Urinary bladder (tissue), 4 donors: Measurements from ENCODE around the gene AGPS. TPM values are rescaled to one million over a fixed set of nuclear protein-coding genes. Genes with fewer than 3 reads are reported as not detected.

Experiments
- DNase-seq: peaks from one replicate; pipeline ENCODE4 v3.0.0-alpha.2; 2015; ENCODE audit errors: extremely low spot score
- H3K27ac ChIP-seq: one replicate; pipeline ENCODE4 v1.5.1; 2013; ENCODE audit warnings: low read depth, mild to moderate bottlenecking, moderate library complexity
- H3K36me3 ChIP-seq: one replicate; pipeline ENCODE4 v1.6.1; 2013; ENCODE audit warnings: mild to moderate bottlenecking, moderate library complexity; ENCODE audit not compliant: insufficient read depth
- H3K4me1 ChIP-seq: one replicate; pipeline ENCODE4 v1.6.1; 2013; ENCODE audit warnings: mild to moderate bottlenecking, moderate library complexity; ENCODE audit not compliant: insufficient read depth
- H3K4me3 ChIP-seq: one replicate; pipeline ENCODE4 v1.5.1; 2013; ENCODE audit warnings: low read depth, low read length
- WGBS: extraction: QIAGEN DNeasy Blood & Tissue Kit; methylation state at CpG from one replicate; pipeline ENCODE4 v1.1.7; 2013; 5-methylcytosine and 5-hydroxymethylcytosine counted together
- polyA plus RNA-seq: library from polyadenylated mRNA; stranded (reverse); fragments of 200-250 nt; gene quantifications from one replicate; pipeline ENCODE4 v1.2.3, GENCODE V29; 2013
- total RNA-seq: library from RNA; depleted of rRNA; stranded (reverse); fragments of >200 nt; gene quantifications from one replicate; pipeline ENCODE4 v1.2.3, GENCODE V29; 2014
- donor health status: healthy with polysubstance abuse.
- donor health status: healthy.

Gene AGPS
- total and polyA plus RNA-seq, 2 donors: 11.2 to 69.7 TPM

GRCh38 chr2:177395351-177396065 lies 2.9 kb downstream of the AGPS start:
- peaks cover 2% of the 10 kb centered on the region for H3K4me1 ChIP-seq
- WGBS: 87% methylated on average over 3 of the region's 3 CpGs
- no peak overlapping the region for H3K4me3 ChIP-seq
- H3K36me3 ChIP-seq: no peaks in the 10 kb centered on the region
- H3K27ac ChIP-seq: no peak overlapping the region
- no peak for DNase-seq

DNA sequence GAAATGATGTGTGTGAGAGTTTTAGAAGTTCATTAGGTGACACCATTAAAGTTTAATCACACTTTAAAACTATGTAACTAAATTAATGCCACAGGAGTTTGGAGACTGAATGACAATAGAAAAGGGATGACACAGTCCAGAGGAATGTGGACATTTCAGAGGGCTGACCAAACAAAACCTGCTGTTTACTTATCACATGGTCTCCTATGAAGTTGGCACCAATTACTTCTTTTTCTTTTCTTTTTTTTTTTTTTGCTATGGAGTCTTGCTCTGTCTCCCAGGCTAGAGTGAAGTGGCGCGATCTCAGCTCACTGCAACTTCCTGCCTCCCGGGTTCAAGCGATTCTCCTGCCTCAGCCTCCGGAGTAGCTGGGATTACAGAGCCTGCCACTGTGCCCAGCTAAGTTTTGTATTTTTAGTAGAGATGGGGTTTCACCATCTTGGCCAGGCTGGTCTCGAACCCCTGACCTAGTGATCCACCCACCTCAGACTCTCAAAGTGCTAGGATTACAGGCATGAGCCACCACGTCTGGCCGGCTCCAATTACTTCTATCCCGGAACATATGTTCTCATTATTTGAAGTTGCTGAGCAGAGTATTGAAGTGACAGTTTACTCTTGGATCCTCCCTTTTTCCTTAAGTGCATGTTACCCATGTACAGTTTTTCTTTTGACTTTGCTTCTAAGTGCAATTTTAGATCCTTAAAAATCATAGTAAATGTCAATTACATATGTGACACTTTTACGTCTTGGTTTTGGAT lies 4.3 kb downstream of the AGPS start:
- H3K4me1 ChIP-seq: peaks cover 2% of the 10 kb centered on the region
- H3K27ac ChIP-seq: no peak overlapping the region
- no peak overlapping the region for H3K4me3 ChIP-seq
- WGBS: 83% methylated on average over 10 of the region's 10 CpGs
- DNase-seq: no peak
- H3K36me3 ChIP-seq: no peaks in the 10 kb centered on the region

DNA sequence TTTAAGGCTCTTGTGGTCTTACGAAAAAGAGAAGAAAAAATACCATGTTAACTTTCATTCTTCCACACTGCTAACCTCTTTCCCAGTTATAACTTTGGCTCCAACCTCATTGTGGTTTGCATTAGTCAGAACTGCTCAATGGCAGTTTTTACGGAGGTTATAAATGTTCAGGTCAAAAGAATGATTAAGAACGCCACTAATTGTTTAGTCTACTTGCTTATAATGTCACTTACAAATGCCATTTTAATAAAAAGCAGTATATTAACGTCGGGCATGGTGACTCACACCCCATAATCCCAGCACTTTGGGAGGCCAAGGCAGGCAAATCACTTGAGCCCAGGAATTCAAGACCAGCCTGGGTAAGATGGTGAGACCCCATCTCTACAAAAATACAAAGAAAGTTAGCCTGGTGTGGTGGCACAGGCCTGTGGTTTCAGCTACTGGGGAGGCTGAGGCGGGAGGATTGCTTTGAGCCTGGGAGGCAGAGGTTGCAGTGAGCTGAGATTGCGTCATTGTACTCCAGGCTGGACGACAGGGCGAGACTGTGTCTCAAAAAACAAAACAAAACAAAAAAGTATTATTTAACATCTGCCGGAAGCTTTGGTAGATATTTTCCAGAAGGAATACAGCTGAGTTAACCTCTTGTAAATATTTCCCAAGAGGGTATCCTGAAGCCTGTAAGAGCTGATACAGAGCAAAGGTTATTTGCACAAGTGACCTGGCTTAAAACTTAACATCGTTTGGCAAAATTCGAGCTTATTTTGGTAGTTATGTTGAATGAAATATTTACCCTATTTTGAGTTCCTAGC lies 5.1 kb downstream of the AGPS start:
- no peak for DNase-seq
- 46% methylated on average over 12 of the region's 12 CpGs for WGBS
- H3K27ac ChIP-seq: no peak overlapping the region
- peaks cover 1% of the 10 kb centered on the region for H3K4me1 ChIP-seq
- no peak overlapping the region for H3K4me3 ChIP-seq
- no peaks in the 10 kb centered on the region for H3K36me3 ChIP-seq

GRCh38 chr2:177398290-177398683 lies 5.7 kb downstream of the AGPS start:
- WGBS: 67% methylated on average over 1 of the region's 1 CpG
- peaks cover 1% of the 10 kb centered on the region for H3K4me1 ChIP-seq
- no peak overlapping the region for H3K4me3 ChIP-seq
- H3K27ac ChIP-seq: no peak overlapping the region
- H3K36me3 ChIP-seq: no peaks in the 10 kb centered on the region
- no peak for DNase-seq

- Histone ChIP-seq H3K27ac (peak overlapping the region; percentile 10), H3K36me3 (no peaks in the 10 kb centered on the region), H3K4me3 (no peak overlapping the region), H3K4me1 (peaks cover 1% of the 10 kb centered on the region)
- WGBS: 73% methylated on average over 1 of the region's 1 CpG
- DNase-seq: no peak
Measured at GRCh38 chr2:177398791-177399190, 6.2 kb downstream of the AGPS start.

DNA sequence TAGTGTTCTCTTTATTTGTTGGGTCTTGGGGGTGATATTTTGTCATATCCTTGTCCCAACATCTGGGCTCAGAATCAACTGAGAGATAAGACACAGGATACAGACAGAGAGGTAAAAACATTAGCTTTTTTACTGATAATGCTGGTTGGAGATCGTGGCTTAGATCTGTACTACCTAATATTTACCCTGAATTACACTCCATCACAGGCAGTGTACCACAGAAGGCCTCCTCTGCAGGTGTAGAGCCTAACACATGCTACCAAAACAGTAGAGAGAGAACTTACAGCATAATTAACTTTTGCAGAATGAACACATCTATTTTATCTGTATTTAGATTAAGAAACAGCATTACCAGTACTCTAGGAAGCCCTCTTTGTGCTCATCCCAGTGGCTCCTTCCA lies 6.8 kb downstream of the AGPS start:
- no peak for DNase-seq
- Histone ChIP-seq H3K4me1 (peaks cover 1% of the 10 kb centered on the region), H3K27ac (no peak overlapping the region), H3K36me3 (no peaks in the 10 kb centered on the region), H3K4me3 (no peak overlapping the region)
- WGBS: 56% methylated on average over 1 of the region's 1 CpG

GRCh38 chr2:177400337-177400923 lies 7.9 kb downstream of the AGPS start:
- DNase-seq: no peak
- Histone ChIP-seq H3K4me3 (no peak overlapping the region), H3K27ac (no peak overlapping the region), H3K36me3 (no peaks in the 10 kb centered on the region), H3K4me1 (peaks cover 1% of the 10 kb centered on the region)
- 76% methylated on average over 4 of the region's 4 CpGs for whole genome bisulfite sequencing

DNA sequence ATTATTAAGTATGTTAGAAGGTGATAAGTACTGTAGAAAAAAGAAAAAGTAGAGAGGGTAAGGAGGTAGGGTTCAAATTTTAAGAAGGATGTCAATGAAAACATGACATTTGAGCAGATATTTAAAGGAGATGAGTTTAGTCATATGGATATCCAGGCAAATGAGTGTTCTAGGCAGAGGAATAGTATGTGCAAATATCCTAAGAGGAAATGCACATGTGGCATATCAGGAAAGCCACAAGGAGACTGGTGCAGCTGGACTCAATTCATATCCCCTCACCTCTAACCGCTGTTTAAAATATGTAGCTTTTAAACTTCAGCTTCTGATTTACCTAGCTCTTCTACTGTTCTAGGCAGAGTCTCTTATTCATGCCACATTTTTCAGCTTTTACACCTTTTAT lies 9.5 kb downstream of the AGPS start:
- H3K27ac ChIP-seq: no peak overlapping the region
- peaks cover 1% of the 10 kb centered on the region for H3K4me1 ChIP-seq
- no peaks in the 10 kb centered on the region for H3K36me3 ChIP-seq
- WGBS: 96% methylated on average over 1 of the region's 1 CpG
- no peak for DNase-seq
- H3K4me3 ChIP-seq: no peak overlapping the region

DNA sequence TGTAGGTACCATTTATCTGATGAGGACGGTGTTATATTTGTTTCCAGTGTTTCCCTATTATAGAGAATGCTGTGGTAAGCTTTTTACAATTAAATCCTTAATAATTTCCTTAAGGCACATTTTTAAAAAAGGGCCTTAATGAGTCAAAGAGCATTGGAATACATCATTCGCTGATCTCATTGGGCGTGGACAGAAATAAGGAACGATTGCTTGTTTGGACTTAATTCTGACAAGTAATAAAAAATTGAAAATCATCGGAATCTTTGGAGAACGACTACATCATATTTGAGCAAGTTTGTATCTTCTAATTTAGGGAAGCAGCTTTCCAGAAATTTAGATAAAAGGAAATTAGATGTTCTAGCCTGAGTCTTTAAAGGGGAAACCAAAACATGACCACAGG lies 11.3 kb downstream of the AGPS start:
- H3K36me3 ChIP-seq: no peaks in the 10 kb centered on the region
- WGBS: 66% methylated on average over 6 of the region's 6 CpGs
- H3K4me1 ChIP-seq: no peaks in the 10 kb centered on the region
- no peak for DNase-seq
- no peak overlapping the region for H3K4me3 ChIP-seq
- no peak overlapping the region for H3K27ac ChIP-seq

DNA sequence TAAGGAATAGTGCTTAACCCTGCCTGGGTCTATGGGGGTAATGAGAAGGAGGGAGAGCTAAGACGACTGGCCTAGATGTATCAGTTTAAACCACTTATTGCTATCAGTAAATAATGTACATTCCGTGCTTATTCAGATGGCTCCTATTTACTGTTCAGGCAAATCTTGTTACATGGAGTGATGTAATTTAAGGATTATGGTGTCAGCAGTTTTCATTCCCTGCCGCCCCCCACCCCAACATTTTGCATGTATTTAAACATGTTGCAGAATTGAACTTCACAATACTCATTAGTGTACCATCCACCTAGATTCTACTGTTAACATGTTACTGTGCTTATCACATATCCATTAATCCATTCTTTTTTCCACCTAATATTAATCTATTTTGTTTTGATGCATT lies 11.7 kb downstream of the AGPS start:
- no peaks in the 10 kb centered on the region for H3K4me1 ChIP-seq
- DNase-seq: no peak
- H3K4me3 ChIP-seq: no peak overlapping the region
- H3K27ac ChIP-seq: no peak overlapping the region
- WGBS: 68% methylated on average over 3 of the region's 3 CpGs
- H3K36me3 ChIP-seq: no peaks in the 10 kb centered on the region

- H3K27ac ChIP-seq: no peak overlapping the region
- no peak for DNase-seq
- 82% methylated on average over 2 of the region's 2 CpGs for WGBS
- H3K4me1 ChIP-seq: no peaks in the 10 kb centered on the region
- H3K36me3 ChIP-seq: no peaks in the 10 kb centered on the region
- no peak overlapping the region for H3K4me3 ChIP-seq
Measured at GRCh38 chr2:177405029-177405692, 12.6 kb downstream of the AGPS start.

DNA sequence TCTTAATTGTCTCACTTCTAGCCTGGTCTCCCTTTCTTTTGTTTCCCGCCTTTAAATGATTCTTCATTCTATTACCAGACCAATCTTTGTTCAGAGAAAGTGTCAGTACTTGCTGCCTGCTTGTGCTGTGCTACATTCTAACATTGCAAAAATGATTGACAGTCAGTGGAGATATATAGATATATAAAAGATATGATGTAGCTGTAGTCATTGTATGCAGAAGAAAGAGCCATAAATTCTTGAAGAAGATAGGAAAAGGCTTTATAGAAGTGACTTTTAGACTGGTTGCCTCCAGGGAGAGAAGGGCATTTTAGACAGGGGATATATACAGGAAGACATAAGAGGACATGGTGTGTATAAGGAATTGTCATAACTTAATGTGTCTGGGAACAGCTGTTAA lies 13.6 kb downstream of the AGPS start:
- H3K4me1 ChIP-seq: no peaks in the 10 kb centered on the region
- no peaks in the 10 kb centered on the region for H3K36me3 ChIP-seq
- H3K27ac ChIP-seq: no peak overlapping the region
- DNase-seq: no peak
- H3K4me3 ChIP-seq: no peak overlapping the region
- WGBS: 96% methylated on average over 1 of the region's 1 CpG

DNA sequence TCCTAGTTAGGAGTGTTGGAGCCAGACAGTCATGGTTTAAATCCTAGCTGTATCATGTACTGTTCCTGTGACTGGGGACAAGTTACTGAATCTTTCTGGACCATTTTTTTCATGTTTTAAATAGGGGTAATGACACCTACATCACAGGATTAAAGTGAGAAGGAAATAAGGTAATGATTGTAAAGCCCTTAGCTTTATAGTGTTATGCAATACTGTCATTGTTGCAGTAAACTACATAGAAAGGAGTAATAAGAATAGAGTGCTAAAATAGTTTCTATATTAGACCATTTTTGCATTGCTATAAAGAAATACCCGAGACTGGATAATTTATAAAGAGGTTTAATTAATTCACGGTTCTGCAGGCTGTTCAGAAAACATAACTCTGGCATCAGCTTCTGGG lies 14.5 kb downstream of the AGPS start:
- Histone ChIP-seq H3K36me3 (no peaks in the 10 kb centered on the region), H3K4me1 (no peaks in the 10 kb centered on the region), H3K4me3 (no peak overlapping the region), H3K27ac (no peak overlapping the region)
- no peak for DNase-seq
- WGBS: 94% methylated on average over 2 of the region's 2 CpGs
